Right lobe of liver (tissue), 6 donors: ENCODE measurements around the gene KRT84. TPM values are rescaled to one million over a fixed set of nuclear protein-coding genes. Genes with fewer than 3 reads are reported as not detected.

Experiments
- ATAC-seq, 4 donors: fragments of 200-7000 bp; cut with Tn5 transposase; one replicate each; pipeline ENCODE4 v1.9.1; 2020; ENCODE audit warnings: mild to moderate bottlenecking in 4 of 4, moderate library complexity in 4 of 4
- DNase-seq, 3 donors: peaks; one replicate each; pipeline ENCODE4 v3.0.0-alpha.2; 2020
- H3K27ac ChIP-seq, 3 donors: fragments of 200-600 bp; one replicate each; pipeline ENCODE4 v1.8.0; 2022
- H3K27me3 ChIP-seq, 2 donors: fragments of 200-600 bp; one replicate each; pipeline ENCODE4 v1.8.0; 2022
- H3K36me3 ChIP-seq, 4 donors: fragments of 200-600 bp; sonication (generic) in 1 of 4; one replicate each; pipeline versions ENCODE4 v1.5.1 to v1.8.0; 2017 to 2022; ENCODE audit warnings: control low read depth in 1 of 4
- H3K4me1 ChIP-seq, 4 donors: fragments of 200-600 bp; sonication (generic) in 1 of 4; one replicate each; pipeline versions ENCODE4 v1.5.1 to v1.8.0; 2017 to 2022; ENCODE audit warnings: control low read depth in 1 of 4
- H3K4me3 ChIP-seq, 3 donors: fragments of 200-600 bp; one replicate each; pipeline ENCODE4 v1.8.0; 2022
- H3K9me3 ChIP-seq, 4 donors: fragments of 200-600 bp; sonication (generic) in 1 of 4; one replicate each; pipeline versions ENCODE4 v1.5.1 to v1.8.0; 2017 to 2022; ENCODE audit warnings: control low read depth in 1 of 4
- CTCF ChIP-seq, 4 donors: fragments of 200-600 bp in 3 of 4; fragments of 450-650 bp in 1 of 4; IDR thresholded peaks; one replicate each; pipeline versions ENCODE4 v1.5.1 to v1.8.0; 2016 to 2022; ENCODE audit warnings: antibody characterized with exemption in 4 of 4, mild to moderate bottlenecking in 2 of 4
- POLR2A ChIP-seq: fragments of 450-650 bp; IDR thresholded peaks from one replicate; pipeline ENCODE4 v1.6.1; 2017; ENCODE audit warnings: antibody characterized with exemption, mild to moderate bottlenecking
- WGBS: methylation state at CpG from one replicate; pipeline ENCODE4 v1.1.6; 2018; ENCODE audit warnings: low coverage, low lambda C conversion rate; ENCODE audit not compliant: insufficient coverage; ENCODE audit errors: missing lambda C conversion rate; 5-methylcytosine and 5-hydroxymethylcytosine counted together
- intact Hi-C, 2 donors: fragments of 100-400 bp; cut with DNase I; formaldehyde crosslinking; loops; one replicate each; pipeline versions ENCODE4 v1.11.2 to v1.14.1; 2022
- total RNA-seq, 6 experiments: library from RNA; depleted of rRNA in 2 of 6; stranded (reverse); fragments of >200 nt in 2 of 6; fragmentation: NEBNext Ultra II Directional in 3 of 6; extraction: Animal tissue kit (Norgen Biotek cat#: 25700) in 3 of 6; gene quantifications; one replicate each; pipeline versions ENCODE4 v1.1.0 to v1.2.4, GENCODE V29; 2016 to 2023
- donor health status: DM: no; HTN: yes; CAD: no.
- donor health status: DM: no; HTN: no; CAD: no.
- donor health status: DM: no; HTN: no; CAD: no.
- donor health status: DM: no; HTN: yes; CAD: no.
- donor health status: DM: no; HTN: yes; CAD: no.

Gene KRT84
- total RNA-seq, 6 experiments from 2014 or later = not detected

GRCh38 chr12:52343550-52343949, 41.9 kb downstream of the KRT84 start:
- intact Hi-C loops = no loop called here
- Histone ChIP-seq H3K27me3 (no peaks in the 10 kb centered on the region), H3K9me3 (no peaks in the 10 kb centered on the region), H3K27ac (no peak overlapping the region), H3K36me3 (no peaks in the 10 kb centered on the region), H3K4me3 (no peak overlapping the region), H3K4me1 (peaks cover 0 to 6% (median 0%) of the 10 kb centered on the region in 4 donors)
- WGBS = 83% methylated on average over 1 of the region's 2 CpGs
- ATAC-seq (no peak), DNase-seq (no peak)
- TF ChIP-seq CTCF (IDR thresholded peaks at IDR 0.05) (no peak), POLR2A (no peak)

DNA sequence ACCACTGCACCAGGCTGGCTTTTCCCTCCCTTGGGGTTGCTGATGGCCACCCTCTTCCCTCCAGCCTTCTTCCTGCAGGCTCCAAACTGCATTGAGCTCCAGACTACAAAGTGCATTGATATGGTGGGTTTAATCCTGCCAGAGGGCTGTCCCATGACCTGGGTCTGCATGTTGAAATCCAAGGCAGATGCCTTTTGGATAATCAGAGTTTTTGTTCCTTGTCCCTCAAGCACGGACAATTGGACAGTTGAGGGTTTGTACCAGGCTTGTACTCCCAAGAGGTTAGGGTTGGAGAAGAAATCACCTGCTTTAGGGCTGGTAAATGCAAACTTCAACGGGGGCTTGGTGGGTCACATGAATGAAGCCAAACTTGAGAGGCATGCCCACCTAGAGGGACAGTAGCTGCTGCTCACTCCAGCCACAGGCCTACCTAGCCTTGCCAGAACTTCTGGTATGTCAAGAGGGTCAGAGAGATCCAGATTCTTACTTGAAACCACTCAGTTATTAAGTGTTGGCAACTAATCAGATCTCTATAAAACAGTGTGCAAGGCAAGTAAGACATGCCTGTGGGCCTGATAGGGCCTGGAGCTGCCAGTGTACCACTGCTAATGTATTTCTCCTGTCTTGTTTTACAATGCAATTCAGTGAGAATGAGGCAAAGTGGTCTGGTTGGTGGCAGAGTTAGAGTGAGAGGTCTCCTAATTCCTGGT, 42.5 kb downstream of the KRT84 start:
- Histone ChIP-seq H3K9me3 (no peaks in the 10 kb centered on the region), H3K4me1 (peaks cover 0 to 6% (median 0%) of the 10 kb centered on the region in 4 donors), H3K4me3 (no peak overlapping the region), H3K27ac (no peak overlapping the region), H3K36me3 (no peaks in the 10 kb centered on the region), H3K27me3 (no peaks in the 10 kb centered on the region)
- ATAC-seq (no peak), DNase-seq (no peak)
- WGBS = 89% methylated on average over 2 of the region's 2 CpGs
- TF ChIP-seq CTCF (IDR thresholded peaks at IDR 0.05) (no peak), POLR2A (no peak)
- intact Hi-C loops = no loop called here

- no peaks in the 10 kb centered on the region for H3K27me3 ChIP-seq
- 80% methylated on average over 1 of the region's 14 CpGs for WGBS
- H3K36me3 ChIP-seq = no peaks in the 10 kb centered on the region
- intact Hi-C loops = no loop called here
- no peaks in the 10 kb centered on the region for H3K9me3 ChIP-seq
- no peak for TF ChIP-seq POLR2A
- no peak for TF ChIP-seq CTCF (IDR thresholded peaks at IDR 0.05)
- DNase-seq = no peak
- no peak overlapping the region for H3K27ac ChIP-seq
- peaks cover 0 to 6% (median 0%) of the 10 kb centered on the region in 4 donors for H3K4me1 ChIP-seq
- H3K4me3 ChIP-seq = no peak overlapping the region
- ATAC-seq = no peak
These were observed 44.3 kb downstream of the KRT84 start for GRCh38 chr12:52341066-52341580.

GRCh38 chr12:52338241-52338960, 47.1 kb downstream of the KRT84 start:
- TF ChIP-seq CTCF (IDR thresholded peaks at IDR 0.05) (no peak), POLR2A (no peak)
- no peak overlapping the region for H3K4me3 ChIP-seq
- H3K36me3 ChIP-seq = no peaks in the 10 kb centered on the region
- DNase-seq = no peak
- intact Hi-C loops = no loop called here
- H3K27ac ChIP-seq = no peak overlapping the region
- H3K4me1 ChIP-seq = peaks cover 0 to 13% (median 4%) of the 10 kb centered on the region in 4 donors
- no peaks in the 10 kb centered on the region for H3K9me3 ChIP-seq
- no peaks in the 10 kb centered on the region for H3K27me3 ChIP-seq
- 76% methylated on average over 7 of the region's 10 CpGs for WGBS
- ATAC-seq = no peak
